Vagina (tissue), 2 donors: Measurements from ENCODE around the gene ASGR2.

Experiments used
- CTCF ChIP-seq, 3 experiments: fragments of 450-650 bp in 2 of 3; fragments of 200-600 bp in 1 of 3; sonication (generic) in 1 of 3; IDR thresholded peaks; one replicate each; pipeline ENCODE4 v1.5.1; 2017 to 2019; ENCODE audit warnings: antibody characterized with exemption in 3 of 3, mild to moderate bottlenecking in 2 of 3, moderate library complexity in 2 of 3
- POLR2A ChIP-seq, 2 donors: fragments of 450-650 bp; IDR thresholded peaks; one replicate each; pipeline ENCODE4 v1.6.1; 2017; ENCODE audit warnings: antibody characterized with exemption in 2 of 2, mild to moderate bottlenecking in 2 of 2, moderate library complexity in 2 of 2
- POLR2AphosphoS5 ChIP-seq, 2 donors: sonication (generic); formaldehyde crosslinking; IDR thresholded peaks; one replicate each; pipeline ENCODE4 v1.9.0; 2017; ENCODE audit warnings: antibody characterized with exemption in 2 of 2, mild to moderate bottlenecking in 2 of 2, low read depth in 1 of 2; ENCODE audit not compliant: insufficient read depth in 1 of 2

- TF ChIP-seq POLR2AphosphoS5 (IDR thresholded peaks at IDR 0.05; ENCODE audit: insufficient read depth in 1 of 2, low read depth in 1 of 2), result no peak
- no peak for TF ChIP-seq POLR2A (IDR thresholded peaks at IDR 0.05)
- TF ChIP-seq CTCF (IDR thresholded peaks at IDR 0.05), result no peak
Observed at GRCh38 chr17:7107795-7108559, 6.6 kb downstream of the ASGR2 start.
